Vagina (tissue), 2 donors: ENCODE results near the gene MFN2. TPM values are rescaled to one million over a fixed set of nuclear protein-coding genes. Genes with fewer than 3 reads are reported as not detected.

ENCODE experiments used
- DNase-seq, 2 donors: peaks; one replicate each; pipeline ENCODE4 v3.0.0-alpha.2; 2017; ENCODE audit errors: extremely low spot score in 2 of 2
- H3K27ac ChIP-seq: fragments of 200-600 bp; sonication (generic); one replicate; pipeline ENCODE4 v1.5.1; 2019
- H3K27me3 ChIP-seq: fragments of 200-600 bp; sonication (generic); one replicate; pipeline ENCODE4 v1.5.1; 2019
- H3K36me3 ChIP-seq, 2 donors: fragments of 200-600 bp; sonication (generic); one replicate each; pipeline ENCODE4 v1.5.1; 2017 to 2019
- H3K4me1 ChIP-seq: fragments of 200-600 bp; sonication (generic); one replicate; pipeline ENCODE4 v1.5.1; 2019
- H3K4me3 ChIP-seq, 2 donors: fragments of 200-600 bp; sonication (generic); 1 replicate in 1 of 2; 2 replicates in 1 of 2; pipeline ENCODE4 v1.5.1; 2016 to 2019
- H3K9me3 ChIP-seq: fragments of 200-600 bp; sonication (generic); one replicate; pipeline ENCODE4 v1.5.1; 2019
- POLR2A ChIP-seq, 2 donors: fragments of 450-650 bp; IDR thresholded peaks; one replicate each; pipeline ENCODE4 v1.6.1; 2017; ENCODE audit warnings: antibody characterized with exemption in 2 of 2, mild to moderate bottlenecking in 2 of 2, moderate library complexity in 2 of 2
- POLR2AphosphoS5 ChIP-seq, 2 donors: sonication (generic); formaldehyde crosslinking; IDR thresholded peaks; one replicate each; pipeline ENCODE4 v1.9.0; 2017; ENCODE audit warnings: antibody characterized with exemption in 2 of 2, mild to moderate bottlenecking in 2 of 2, low read depth in 1 of 2; ENCODE audit not compliant: insufficient read depth in 1 of 2
- intact Hi-C: fragments of 100-400 bp; cut with DNase I; formaldehyde crosslinking; loops from one replicate; pipeline ENCODE4 v1.15.1; 2023
- total RNA-seq: library from RNA; depleted of rRNA; stranded (reverse); fragments of >200 nt; gene quantifications from one replicate; pipeline ENCODE4 v1.2.3, GENCODE V29; 2016
- TF ChIP-seq, protein P1 (sequence below), 3 experiments: fragments of 450-650 bp in 2 of 3; fragments of 200-600 bp in 1 of 3; sonication (generic) in 1 of 3; IDR thresholded peaks; one replicate each; pipeline ENCODE4 v1.5.1; 2017 to 2019; ENCODE audit warnings: antibody characterized with exemption in 3 of 3, mild to moderate bottlenecking in 2 of 3, moderate library complexity in 2 of 3

Gene MFN2
- total RNA-seq, 1 donor from 2014 or later = 61.6 TPM

DNA sequence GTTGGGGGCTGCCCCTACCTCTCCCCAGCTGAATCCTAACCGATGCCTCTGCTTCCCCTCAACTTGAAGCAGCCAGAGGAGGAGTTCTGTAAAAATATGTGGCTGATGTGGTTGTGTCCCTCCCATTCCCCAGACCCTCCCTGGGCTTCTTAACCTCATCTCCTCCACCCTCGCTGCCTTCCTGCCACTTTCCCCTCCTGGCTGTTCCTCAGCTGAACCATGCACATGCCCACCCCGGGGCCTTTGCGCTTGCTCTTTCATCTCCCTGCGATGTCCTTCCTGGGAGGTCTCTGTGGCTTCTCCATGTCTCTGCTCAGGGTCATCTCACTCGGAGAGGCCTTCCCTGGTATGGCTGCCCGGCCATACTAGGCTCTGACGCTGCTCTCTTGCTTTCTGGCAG, 48.0 kb downstream of the MFN2 start:
- no peaks in the 10 kb centered on the region for H3K4me1 ChIP-seq
- no peaks in the 10 kb centered on the region for H3K9me3 ChIP-seq
- H3K27ac ChIP-seq = no peak overlapping the region
- no peak for DNase-seq
- intact Hi-C loops = no loop called here
- H3K4me3 ChIP-seq = no peak overlapping the region
- H3K27me3 ChIP-seq = no peaks in the 10 kb centered on the region
- TF ChIP-seq POLR2A (IDR thresholded peaks at IDR 0.05) = no peak
- TF ChIP-seq, protein P1, sequence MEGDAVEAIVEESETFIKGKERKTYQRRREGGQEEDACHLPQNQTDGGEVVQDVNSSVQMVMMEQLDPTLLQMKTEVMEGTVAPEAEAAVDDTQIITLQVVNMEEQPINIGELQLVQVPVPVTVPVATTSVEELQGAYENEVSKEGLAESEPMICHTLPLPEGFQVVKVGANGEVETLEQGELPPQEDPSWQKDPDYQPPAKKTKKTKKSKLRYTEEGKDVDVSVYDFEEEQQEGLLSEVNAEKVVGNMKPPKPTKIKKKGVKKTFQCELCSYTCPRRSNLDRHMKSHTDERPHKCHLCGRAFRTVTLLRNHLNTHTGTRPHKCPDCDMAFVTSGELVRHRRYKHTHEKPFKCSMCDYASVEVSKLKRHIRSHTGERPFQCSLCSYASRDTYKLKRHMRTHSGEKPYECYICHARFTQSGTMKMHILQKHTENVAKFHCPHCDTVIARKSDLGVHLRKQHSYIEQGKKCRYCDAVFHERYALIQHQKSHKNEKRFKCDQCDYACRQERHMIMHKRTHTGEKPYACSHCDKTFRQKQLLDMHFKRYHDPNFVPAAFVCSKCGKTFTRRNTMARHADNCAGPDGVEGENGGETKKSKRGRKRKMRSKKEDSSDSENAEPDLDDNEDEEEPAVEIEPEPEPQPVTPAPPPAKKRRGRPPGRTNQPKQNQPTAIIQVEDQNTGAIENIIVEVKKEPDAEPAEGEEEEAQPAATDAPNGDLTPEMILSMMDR (IDR thresholded peaks at IDR 0.05) = no peak
- no peak for TF ChIP-seq POLR2AphosphoS5 (IDR thresholded peaks at IDR 0.05; ENCODE audit: insufficient read depth in 1 of 2, low read depth in 1 of 2)
- H3K36me3 ChIP-seq = peaks cover 0 to 50% of the 10 kb centered on the region in 2 donors

DNA sequence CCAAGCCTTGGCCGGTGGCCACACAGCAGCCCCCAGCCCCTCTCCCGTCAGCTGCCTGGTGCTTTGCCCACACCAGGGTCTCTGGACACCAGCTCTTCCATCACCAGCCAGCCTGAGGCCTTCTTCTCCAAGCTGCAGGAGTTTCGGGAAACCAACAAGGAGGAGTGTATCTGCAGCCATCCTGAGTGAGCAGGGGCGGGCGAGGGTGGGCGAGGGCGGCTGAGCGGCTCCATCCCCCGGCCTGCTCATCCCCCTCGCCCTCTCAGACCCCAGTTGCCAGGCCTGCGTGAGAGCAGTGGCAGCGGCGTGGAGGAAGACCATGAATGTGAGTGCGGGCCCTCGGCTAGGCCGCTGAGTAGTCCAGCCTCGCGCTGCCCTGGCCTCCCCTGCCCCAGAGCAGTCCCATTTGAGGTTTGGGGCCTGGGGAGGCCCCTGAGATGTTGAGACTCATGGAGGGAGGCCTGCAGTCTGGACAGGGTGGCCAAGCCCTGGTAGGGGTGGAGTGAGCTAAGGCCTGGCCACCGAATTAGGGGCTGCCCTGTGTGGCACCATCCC, 48.8 kb downstream of the MFN2 start:
- TF ChIP-seq, protein P1 (IDR thresholded peaks at IDR 0.05) = no peak
- no peak for TF ChIP-seq POLR2A (IDR thresholded peaks at IDR 0.05)
- TF ChIP-seq POLR2AphosphoS5 (IDR thresholded peaks at IDR 0.05; ENCODE audit: insufficient read depth in 1 of 2, low read depth in 1 of 2) = no peak
- H3K36me3 ChIP-seq = peaks cover 0 to 44% of the 10 kb centered on the region in 2 donors
- intact Hi-C loops = no loop called here
- H3K27ac ChIP-seq = no peak overlapping the region
- H3K4me1 ChIP-seq = no peaks in the 10 kb centered on the region
- no peak overlapping the region for H3K4me3 ChIP-seq
- no peaks in the 10 kb centered on the region for H3K27me3 ChIP-seq
- DNase-seq = no peak
- H3K9me3 ChIP-seq = no peaks in the 10 kb centered on the region

DNA sequence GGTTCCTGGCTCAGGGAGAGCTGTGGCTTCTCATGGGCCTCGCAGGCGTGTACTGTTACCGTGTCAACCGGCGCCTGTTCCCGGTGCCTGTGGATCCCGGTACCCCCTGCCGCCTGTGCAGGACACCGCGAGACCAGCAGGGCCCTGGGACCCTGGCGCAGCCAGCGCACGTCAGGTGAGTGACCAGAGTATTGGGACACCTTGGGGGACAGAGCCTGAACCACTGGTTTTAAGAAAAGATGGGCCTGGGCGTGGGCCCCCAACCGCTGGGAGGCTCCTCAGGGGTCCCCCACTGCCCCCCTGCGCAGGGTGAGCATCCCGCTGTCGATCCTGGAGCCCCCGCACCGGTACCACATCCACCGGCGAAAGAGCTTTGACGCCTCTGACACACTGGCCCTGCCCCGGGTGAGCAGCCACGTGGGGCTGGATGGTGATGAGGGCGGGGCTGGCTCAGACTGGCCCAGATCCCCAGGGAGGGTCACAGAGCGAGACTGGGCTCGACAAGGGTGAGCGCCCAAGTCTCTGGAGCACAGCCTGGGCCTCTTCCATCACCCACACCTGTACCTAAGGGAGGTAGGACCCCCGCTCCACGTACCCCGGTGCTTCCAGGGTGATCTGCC, 49.6 kb downstream of the MFN2 start:
- no peak overlapping the region for H3K4me3 ChIP-seq
- TF ChIP-seq, protein P1 (IDR thresholded peaks at IDR 0.05) = no peak
- TF ChIP-seq POLR2AphosphoS5 (IDR thresholded peaks at IDR 0.05; ENCODE audit: insufficient read depth in 1 of 2, low read depth in 1 of 2) = no peak
- TF ChIP-seq POLR2A (IDR thresholded peaks at IDR 0.05) = no peak
- H3K27me3 ChIP-seq = no peaks in the 10 kb centered on the region
- intact Hi-C loops = no loop called here
- DNase-seq = no peak
- H3K9me3 ChIP-seq = no peaks in the 10 kb centered on the region
- peaks cover 0 to 38% of the 10 kb centered on the region in 2 donors for H3K36me3 ChIP-seq
- no peaks in the 10 kb centered on the region for H3K4me1 ChIP-seq
- H3K27ac ChIP-seq = no peak overlapping the region

DNA sequence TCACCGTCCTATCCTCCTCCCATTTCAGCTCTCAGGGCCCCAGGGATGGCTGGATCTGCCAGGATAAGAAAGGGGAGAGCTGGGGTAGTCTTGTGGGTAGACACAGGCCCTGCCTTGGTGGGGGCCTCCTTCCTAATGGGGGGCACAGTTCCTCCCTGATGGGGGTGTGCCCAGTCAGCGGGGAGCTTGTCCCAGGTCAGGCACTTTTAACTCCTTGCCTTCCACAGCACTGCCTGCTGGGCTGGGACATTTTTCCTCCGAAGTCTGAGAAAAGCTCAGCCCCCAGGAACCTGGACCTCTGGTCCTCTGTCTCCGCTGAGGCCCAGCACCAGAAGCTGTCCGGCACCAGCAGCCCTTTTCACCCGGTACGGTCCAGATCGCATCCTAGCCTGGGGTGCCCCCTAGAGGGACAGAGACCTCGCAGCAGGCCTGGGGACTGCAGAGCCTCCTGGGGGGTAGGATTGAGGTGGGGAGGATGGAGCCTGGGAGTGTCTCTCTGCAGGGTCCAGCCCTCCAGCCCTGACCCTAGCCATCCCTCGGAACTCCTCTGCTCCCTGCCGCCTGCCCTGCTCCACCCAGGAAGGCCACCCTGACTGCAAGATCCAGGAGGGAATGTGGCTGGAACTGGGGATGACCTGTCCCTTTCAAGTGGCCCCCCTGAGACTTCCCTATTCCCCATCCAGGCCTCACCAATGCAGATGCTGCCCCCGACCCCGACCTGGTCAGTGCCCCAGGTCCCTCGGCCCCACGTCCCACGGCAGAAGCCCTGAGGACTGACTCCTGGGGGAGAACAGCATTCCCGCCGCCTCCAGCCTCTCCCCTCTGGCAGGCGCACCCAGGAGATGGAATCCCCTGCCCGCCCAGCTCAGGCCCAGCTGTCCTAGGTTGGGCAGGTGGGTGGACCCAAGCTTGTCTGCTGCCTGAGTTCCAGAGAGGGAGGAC, 51.1 kb downstream of the MFN2 start:
- no peak for DNase-seq
- Histone ChIP-seq H3K9me3 (no peaks in the 10 kb centered on the region), H3K36me3 (peaks cover 0 to 30% of the 10 kb centered on the region in 2 donors), H3K27ac (no peak overlapping the region), H3K4me3 (no peak overlapping the region), H3K27me3 (no peaks in the 10 kb centered on the region), H3K4me1 (no peaks in the 10 kb centered on the region)
- TF ChIP-seq, protein P1 (IDR thresholded peaks at IDR 0.05) = no peak
- no peak for TF ChIP-seq POLR2A (IDR thresholded peaks at IDR 0.05)
- no peak for TF ChIP-seq POLR2AphosphoS5 (IDR thresholded peaks at IDR 0.05; ENCODE audit: insufficient read depth in 1 of 2, low read depth in 1 of 2)
- intact Hi-C loops = no loop called here
